A549 (cell line): ENCODE data around the gene SIRPA. TPM values are rescaled to one million over a fixed set of nuclear protein-coding genes. Genes with fewer than 3 reads are reported as not detected.

ENCODE experiments used
- ATAC-seq, 2 experiments: fragments of 200-7000 bp in 1 of 2; fragments of >200 bp in 1 of 2; cut with Nextera tagmentation in 1 of 2; cut with Tn5 transposase in 1 of 2; 3 replicates each; pipeline versions ENCODE4 v1.8.0 to v1.9.1; 2018 to 2020; ENCODE audit warnings: mild to moderate bottlenecking in 1 of 2, moderate library complexity in 1 of 2
- CTCF ChIA-PET: fragments of 300-600 bp; sonication (Branson Sonifier 250); formaldehyde crosslinking; extraction: SDS; loops from one replicate; lab custom pipeline; 2021; ENCODE audit warnings: antibody characterized with exemption, inconsistent platforms; lab: Yijun Ruan, JAX
- POLR2A ChIA-PET: fragments of 350-600 bp; formaldehyde crosslinking; extraction: SDS; loops from one replicate; lab custom pipeline; 2021; ENCODE audit warnings: antibody characterized with exemption, inconsistent platforms; lab: Yijun Ruan, JAX
- DNase-seq, 2 experiments: peaks; one replicate each; pipeline versions ENCODE4 v3.0.0 to v3.0.0-alpha.2; 2011 to 2016; ENCODE audit warnings: low read depth in 1 of 2, low spot score in 1 of 2
- FAIRE-seq: peaks from 2 replicates; lab custom pipeline; 2011; peaks lifted over from hg19 to GRCh38; lab: Jason Lieb, UNC
- H3K27ac ChIP-seq, 2 experiments: fragments of >200 bp; sonication (Bioruptor Twin); formaldehyde crosslinking; 3 replicates each; pipeline ENCODE4 v1.5.1; 2016 to 2017
- H3K4me1 ChIP-seq: fragments of >200 bp; sonication (Bioruptor Twin); formaldehyde crosslinking; 3 replicates; pipeline ENCODE4 v1.6.1; 2016
- H3K4me2 ChIP-seq: fragments of >200 bp; sonication (Bioruptor Twin); formaldehyde crosslinking; 3 replicates; pipeline ENCODE4 v1.6.1; 2016
- H3K4me3 ChIP-seq: fragments of >200 bp; sonication (Bioruptor Twin); formaldehyde crosslinking; 3 replicates; pipeline ENCODE4 v1.5.1; 2016
- H3K9me3 ChIP-seq: fragments of >200 bp; sonication (Bioruptor Twin); formaldehyde crosslinking; 3 replicates; pipeline ENCODE4 v1.6.1; 2016
- CBX2 ChIP-seq: fragments of 200-600 bp; sonication (generic); IDR thresholded peaks from 2 replicates; pipeline ENCODE4 v1.6.1; 2016; ENCODE audit warnings: low read depth, mild to moderate bottlenecking, borderline replicate concordance
- CBX8 ChIP-seq: fragments of 200-600 bp; sonication (generic); IDR thresholded peaks from 2 replicates; pipeline ENCODE4 v1.6.1; 2016
- CHD4 ChIP-seq: fragments of 200-600 bp; sonication (generic); IDR thresholded peaks from 2 replicates; pipeline ENCODE4 v1.6.1; 2016; ENCODE audit warnings: antibody characterized with exemption, mild to moderate bottlenecking, borderline replicate concordance
- EHMT2 ChIP-seq: fragments of 200-600 bp; sonication (generic); IDR thresholded peaks from 2 replicates; pipeline ENCODE4 v1.6.1; 2016; ENCODE audit warnings: antibody characterized with exemption, low read depth, mild to moderate bottlenecking, moderate library complexity
- EP300 ChIP-seq, 2 experiments: fragments of >200 bp; sonication (Bioruptor Twin); formaldehyde crosslinking; IDR thresholded peaks; 2 replicates in 1 of 2; 3 replicates in 1 of 2; pipeline ENCODE4 v1.6.1; 2016 to 2017
- GATA3 ChIP-seq: IDR thresholded peaks from 2 replicates; pipeline ENCODE4 v1.6.1; 2012; ENCODE audit warnings: borderline replicate concordance
- HDAC2 ChIP-seq: fragments of 200-600 bp; sonication (generic); IDR thresholded peaks from 2 replicates; pipeline ENCODE4 v1.6.1; 2016
- HEYL ChIP-seq: fragments of 250-450 bp; sonication (Bioruptor Pico); IDR thresholded peaks from 2 replicates; pipeline ENCODE4 v1.8.0; 2021; ENCODE audit warnings: mild to moderate bottlenecking, moderate library complexity
- HMGXB4 ChIP-seq: fragments of 250-450 bp; sonication (Bioruptor Pico); IDR thresholded peaks from 2 replicates; pipeline ENCODE4 v1.5.0; 2021; ENCODE audit warnings: mild to moderate bottlenecking, moderate library complexity, borderline replicate concordance
- HOXA7 ChIP-seq: fragments of 250-450 bp; sonication (Bioruptor Pico); IDR thresholded peaks from 2 replicates; pipeline ENCODE4 v1.5.0; 2020; ENCODE audit warnings: mild to moderate bottlenecking, moderate library complexity
- HOXB13 ChIP-seq: fragments of 250-450 bp; sonication (Bioruptor Pico); IDR thresholded peaks from 2 replicates; pipeline ENCODE4 v1.5.0; 2020; ENCODE audit warnings: low read depth, mild to moderate bottlenecking, moderate library complexity
- HOXB5 ChIP-seq: fragments of 250-450 bp; sonication (Bioruptor Pico); IDR thresholded peaks from 2 replicates; pipeline ENCODE4 v1.5.0; 2020; ENCODE audit warnings: mild to moderate bottlenecking, moderate library complexity
- JUN ChIP-seq, 2 experiments: fragments of >200 bp; sonication (Bioruptor Twin); formaldehyde crosslinking; IDR thresholded peaks; 2 replicates in 1 of 2; 3 replicates in 1 of 2; pipeline ENCODE4 v1.6.1; 2016 to 2017
- JUNB ChIP-seq: fragments of >200 bp; sonication (Bioruptor Twin); formaldehyde crosslinking; IDR thresholded peaks from 2 replicates; pipeline ENCODE4 v1.6.1; 2016
- MAFK ChIP-seq: fragments of 450-650 bp; IDR thresholded peaks from 2 replicates; pipeline ENCODE4 v1.6.1; 2014; ENCODE audit not compliant: partially characterized antibody
- NR3C1 ChIP-seq: fragments of >200 bp; sonication (Bioruptor Twin); formaldehyde crosslinking; IDR thresholded peaks from 3 replicates; pipeline ENCODE4 v1.6.1; 2017
- PBX3 ChIP-seq: IDR thresholded peaks from 2 replicates; pipeline ENCODE4 v1.6.1; 2012
- RAD21 ChIP-seq, 2 experiments: fragments of >200 bp in 1 of 2; sonication (Bioruptor Twin) in 1 of 2; formaldehyde crosslinking in 1 of 2; IDR thresholded peaks in 1 of 2; conservative IDR thresholded peaks in 1 of 2; 2 replicates in 1 of 2; 3 replicates in 1 of 2; pipeline ENCODE4 v1.6.1; 2012 to 2018; ENCODE audit warnings: inconsistent platforms in 1 of 2
- RARB ChIP-seq: fragments of 250-450 bp; sonication (Bioruptor Pico); IDR thresholded peaks from 2 replicates; pipeline ENCODE4 v1.8.0; 2021; ENCODE audit warnings: mild to moderate bottlenecking, moderate library complexity
- RCOR1 ChIP-seq: fragments of 150-350 bp; IDR thresholded peaks from 2 replicates; pipeline ENCODE4 v1.6.1; 2014; ENCODE audit warnings: antibody characterized with exemption, low read length, low read depth
- SMC3 ChIP-seq: fragments of >200 bp; sonication (Bioruptor Twin); formaldehyde crosslinking; IDR thresholded peaks from 3 replicates; pipeline ENCODE4 v1.6.1; 2018; ENCODE audit warnings: inconsistent platforms
- SREBF2 ChIP-seq: fragments of 450-650 bp; IDR thresholded peaks from 2 replicates; pipeline ENCODE4 v1.6.1; 2014; ENCODE audit warnings: mild to moderate bottlenecking, moderate library complexity
- TP53 ChIP-seq: fragments of 250-450 bp; sonication (Bioruptor Pico); IDR thresholded peaks from 2 replicates; pipeline ENCODE4 v1.5.0; 2021; ENCODE audit warnings: mild to moderate bottlenecking, moderate library complexity
- ZC3H11A ChIP-seq: fragments of 450-650 bp; IDR thresholded peaks from 2 replicates; pipeline ENCODE4 v1.6.1; 2014; ENCODE audit warnings: antibody characterized with exemption, mild to moderate bottlenecking
- ZSCAN20 ChIP-seq: fragments of 250-450 bp; sonication (Bioruptor Pico); IDR thresholded peaks from 2 replicates; pipeline ENCODE4 v1.8.0; 2022; ENCODE audit warnings: mild to moderate bottlenecking, moderate library complexity
- whole genome bisulfite sequencing: methylation state at CpG from one replicate; pipeline ENCODE4 v1.1.6; 2017; ENCODE audit errors: missing lambda C conversion rate; 5-methylcytosine and 5-hydroxymethylcytosine counted together
- polyA plus RNA-seq, 4 experiments: library from polyadenylated mRNA; depleted of rRNA in 3 of 4; stranded (reverse); fragments of >200 nt; fragmentation: RNase III in 1 of 4; extraction: RNeasy Plus Mini Kit Qiagen cat#74134 plus additional on column Dnase treatment in 1 of 4; gene quantifications; 2 replicates in 3 of 4; 3 replicates in 1 of 4; pipeline ENCODE4 v1.2.3, GENCODE V29; 2011 to 2017
- TF ChIP-seq, protein P1 (sequence below): fragments of 250-450 bp; sonication (Bioruptor Pico); IDR thresholded peaks from 2 replicates; pipeline ENCODE4 v1.5.0; 2020; ENCODE audit warnings: low read depth, mild to moderate bottlenecking, moderate library complexity

Gene SIRPA
- polyA plus RNA-seq, 2 of the 4 experiments (the other 2 are of a cell fraction): 12.8 to 21.6 TPM

DNA sequence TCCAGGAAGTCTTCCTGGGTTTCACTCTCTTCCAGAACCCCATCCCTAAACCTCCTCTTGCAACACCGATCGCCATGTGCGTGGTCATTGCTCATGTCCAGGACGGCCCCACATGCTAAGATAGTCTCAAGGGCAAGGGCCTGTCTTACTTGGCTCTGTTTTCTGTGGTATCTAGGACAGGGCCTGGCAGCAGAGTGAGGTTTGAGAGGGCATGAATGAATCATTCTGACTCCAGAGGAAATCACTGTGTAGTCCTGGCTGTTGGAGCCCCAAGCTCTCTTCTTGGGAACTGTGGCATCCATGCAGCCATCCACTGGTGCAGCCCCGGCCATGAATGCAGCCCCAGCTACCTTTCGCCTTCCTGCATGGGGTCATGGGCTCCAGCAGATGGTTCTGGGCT lies 12.4 kb downstream of the SIRPA start:
- no peak overlapping the region for H3K4me3 ChIP-seq
- no peak for FAIRE-seq
- H3K4me2 ChIP-seq: no peak overlapping the region
- CTCF ChIA-PET: interaction anchor here (0.6 to 1.7 kb wide), 4 partner anchors 12 to 106 kb away, joined by 3 to 7 read pairs (median 4); no protein-coding TSS in a partner anchor
- no peak for DNase-seq
- H3K4me1 ChIP-seq: no peaks in the 10 kb centered on the region
- POLR2A ChIA-PET: no interaction called here
- 87% methylated on average over 6 of the region's 6 CpGs for WGBS
- TF ChIP-seq CHD4: no peak
- TF ChIP-seq CBX8: no peak
- TF ChIP-seq GATA3: no peak
- no peak for TF ChIP-seq TP53 (CRISPR knock-in tag)
- no peak for TF ChIP-seq NR3C1
- TF ChIP-seq HEYL (CRISPR knock-in tag): no peak
- no peak for TF ChIP-seq PBX3
- TF ChIP-seq CBX2: no peak
- TF ChIP-seq, protein P1, sequence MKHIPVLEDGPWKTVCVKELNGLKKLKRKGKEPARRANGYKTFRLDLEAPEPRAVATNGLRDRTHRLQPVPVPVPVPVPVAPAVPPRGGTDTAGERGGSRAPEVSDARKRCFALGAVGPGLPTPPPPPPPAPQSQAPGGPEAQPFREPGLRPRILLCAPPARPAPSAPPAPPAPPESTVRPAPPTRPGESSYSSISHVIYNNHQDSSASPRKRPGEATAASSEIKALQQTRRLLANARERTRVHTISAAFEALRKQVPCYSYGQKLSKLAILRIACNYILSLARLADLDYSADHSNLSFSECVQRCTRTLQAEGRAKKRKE: no peak
- TF ChIP-seq ZC3H11A: no peak
- TF ChIP-seq EP300 (IDR thresholded peaks at IDR 0.05): no peak
- TF ChIP-seq RARB (CRISPR knock-in tag): no peak
- no peak for TF ChIP-seq MAFK
- no peak for TF ChIP-seq EHMT2
- no peak for TF ChIP-seq JUN (IDR thresholded peaks at IDR 0.05)
- TF ChIP-seq RCOR1: no peak
- no peak for TF ChIP-seq ZSCAN20 (CRISPR knock-in tag)
- TF ChIP-seq SMC3: no peak
- no peak overlapping the region for H3K27ac ChIP-seq
- no peaks in the 10 kb centered on the region for H3K9me3 ChIP-seq
- ATAC-seq: peak; percentile 21 to 37; a peak in 2 of 6 replicates

- no peaks in the 10 kb centered on the region for H3K9me3 ChIP-seq
- WGBS: 87% methylated on average over 9 of the region's 9 CpGs
- H3K4me3 ChIP-seq: no peak overlapping the region
- H3K4me1 ChIP-seq: no peaks in the 10 kb centered on the region
- H3K27ac ChIP-seq: no peak overlapping the region
- no peak for FAIRE-seq
- POLR2A ChIA-PET: no interaction called here
- CTCF ChIA-PET: interaction anchor here (1.2 to 1.7 kb wide), 2 partner anchors 16 to 106 kb away, joined by 4 to 7 read pairs; no protein-coding TSS in a partner anchor
- TF ChIP-seq CBX8: no peak
- no peak for TF ChIP-seq CHD4
- TF ChIP-seq HDAC2: no peak
- no peak for TF ChIP-seq HOXB13 (CRISPR knock-in tag)
- no peak for TF ChIP-seq HMGXB4 (CRISPR knock-in tag)
- TF ChIP-seq HOXA7 (CRISPR knock-in tag): no peak
- TF ChIP-seq HOXB5: no peak
- TF ChIP-seq JUNB: no peak
- TF ChIP-seq GATA3: no peak
- no peak for TF ChIP-seq RAD21 (conservative IDR thresholded peaks at IDR 0.05 in 1 of 2, IDR thresholded peaks at IDR 0.05 in 1 of 2)
- no peak for TF ChIP-seq SREBF2
- TF ChIP-seq, all 56 proteins: peak for 0
- no peak for DNase-seq
- ATAC-seq: no peak
- H3K4me2 ChIP-seq: no peak overlapping the region
Observed at GRCh38 chr20:1908191-1908590, 13.0 kb downstream of the SIRPA start.
